Loucy (cell line): Measurements from ENCODE around the gene L3MBTL2.

Source experiments
- H2AFZ ChIP-seq: fragments of 200-600 bp; sonication (generic); 2 replicates; pipeline ENCODE4 v1.6.0; 2016; ENCODE audit warnings: antibody characterized with exemption, mild to moderate bottlenecking, low read length, moderate library complexity
- H3F3A ChIP-seq: fragments of 200-600 bp; 2 replicates; pipeline ENCODE4 v1.6.0; 2016; ENCODE audit warnings: antibody characterized with exemption, low read depth, mild to moderate bottlenecking
- H3K27me3 ChIP-seq: fragments of 200-600 bp; sonication (generic); 2 replicates; pipeline ENCODE4 v1.6.1; 2014; ENCODE audit warnings: low read length, mild to moderate bottlenecking; ENCODE audit not compliant: insufficient read depth, poor library complexity, severe bottlenecking
- H3K36me3 ChIP-seq: fragments of 200-600 bp; sonication (generic); 2 replicates; pipeline ENCODE4 v1.6.1; 2016; ENCODE audit warnings: low read length; ENCODE audit not compliant: insufficient read depth
- H3K4me1 ChIP-seq: fragments of 200-600 bp; sonication (generic); 2 replicates; pipeline ENCODE4 v1.5.1; 2014; ENCODE audit warnings: low read length, mild to moderate bottlenecking; ENCODE audit not compliant: insufficient read depth, poor library complexity, severe bottlenecking
- H3K4me2 ChIP-seq: fragments of 200-600 bp; sonication (generic); 2 replicates; pipeline ENCODE4 v1.6.0; 2014; ENCODE audit warnings: antibody characterized with exemption, low read length, low read depth, mild to moderate bottlenecking; ENCODE audit not compliant: poor library complexity, severe bottlenecking
- H3K4me3 ChIP-seq: fragments of 200-600 bp; sonication (generic); 2 replicates; pipeline ENCODE4 v1.5.1; 2014; ENCODE audit warnings: low read length, mild to moderate bottlenecking, mixed read lengths; ENCODE audit not compliant: poor library complexity, severe bottlenecking
- H3K79me2 ChIP-seq: fragments of 200-600 bp; sonication (generic); 2 replicates; pipeline ENCODE4 v1.6.1; 2014; ENCODE audit warnings: low read length; ENCODE audit not compliant: insufficient read depth
- H3K9ac ChIP-seq: fragments of 200-600 bp; sonication (generic); 2 replicates; pipeline ENCODE4 v1.6.0; 2014; ENCODE audit warnings: mild to moderate bottlenecking, low read depth, low read length, moderate library complexity; ENCODE audit not compliant: poor library complexity, severe bottlenecking
- H3K9me2 ChIP-seq: fragments of 200-600 bp; sonication (generic); replicated peaks from 2 replicates; pipeline ENCODE4 v1.6.1; 2016; ENCODE audit warnings: low read depth, low read length, mixed read lengths
- H3K9me3 ChIP-seq: fragments of 200-600 bp; sonication (generic); 2 replicates; pipeline ENCODE4 v1.6.1; 2014; ENCODE audit warnings: mild to moderate bottlenecking, antibody characterized with exemption, low read length, low read depth; ENCODE audit not compliant: insufficient read depth
- H4K20me1 ChIP-seq: fragments of 200-600 bp; sonication (generic); 2 replicates; pipeline ENCODE4 v1.6.0; 2014; ENCODE audit warnings: antibody characterized with exemption, low read length, mild to moderate bottlenecking; ENCODE audit not compliant: insufficient read depth, poor library complexity, severe bottlenecking
- CTCF ChIP-seq: fragments of 200-600 bp; sonication (generic); conservative IDR thresholded peaks from 2 replicates; pipeline ENCODE4 v1.5.1; 2014; ENCODE audit warnings: mild to moderate bottlenecking, antibody characterized with exemption, low read length
- EZH2phosphoT487 ChIP-seq: fragments of 200-600 bp; IDR thresholded peaks from 2 replicates; pipeline ENCODE4 v1.6.1; 2018; ENCODE audit warnings: antibody characterized with exemption, mild to moderate bottlenecking, moderate library complexity, borderline replicate concordance

Gene L3MBTL2

GRCh38 chr22:41245917-41246499, 40.9 kb downstream of the L3MBTL2 start:
- no peak overlapping the region for H3K4me2 ChIP-seq
- no peaks in the 10 kb centered on the region for H3K9me2 ChIP-seq
- no peak overlapping the region for H3K4me3 ChIP-seq
- H3K4me1 ChIP-seq, result no peaks in the 10 kb centered on the region
- H3K79me2 ChIP-seq, result no peaks in the 10 kb centered on the region
- peak; percentile 27; the same call in 1 of the 2 replicates for TF ChIP-seq CTCF
- TF ChIP-seq EZH2phosphoT487, result no peak
- no peaks in the 10 kb centered on the region for H3K27me3 ChIP-seq
- peaks cover 50% of the 10 kb centered on the region; the same call in 1 of the 2 replicates for H3K36me3 ChIP-seq
- H2AFZ ChIP-seq, result no peak overlapping the region
- H3K9ac ChIP-seq, result no peak overlapping the region
- no peaks in the 10 kb centered on the region for H3K9me3 ChIP-seq
- H4K20me1 ChIP-seq, result no peaks in the 10 kb centered on the region
- H3F3A ChIP-seq, result no peaks in the 10 kb centered on the region; the same call in 1 of the 2 replicates

- no peak for TF ChIP-seq CTCF
- no peak for TF ChIP-seq EZH2phosphoT487
- no peaks in the 10 kb centered on the region for H4K20me1 ChIP-seq
- no peaks in the 10 kb centered on the region for H3K79me2 ChIP-seq
- H2AFZ ChIP-seq, result no peak overlapping the region
- no peaks in the 10 kb centered on the region for H3K27me3 ChIP-seq
- no peaks in the 10 kb centered on the region for H3K9me2 ChIP-seq
- H3K4me3 ChIP-seq, result no peak overlapping the region
- peaks cover 64% of the 10 kb centered on the region; the same call in 1 of the 2 replicates for H3K36me3 ChIP-seq
- H3F3A ChIP-seq, result no peaks in the 10 kb centered on the region; the same call in 1 of the 2 replicates
- no peaks in the 10 kb centered on the region for H3K4me1 ChIP-seq
- H3K4me2 ChIP-seq, result no peak overlapping the region
- H3K9ac ChIP-seq, result no peak overlapping the region
- H3K9me3 ChIP-seq, result no peaks in the 10 kb centered on the region
Measured at GRCh38 chr22:41247703-41248102, 42.6 kb downstream of the L3MBTL2 start.

GRCh38 chr22:41248314-41248713, 43.2 kb downstream of the L3MBTL2 start:
- Histone ChIP-seq H3K27me3 (no peaks in the 10 kb centered on the region), H3K9me2 (no peaks in the 10 kb centered on the region), H3K79me2 (no peaks in the 10 kb centered on the region), H3K4me3 (no peak overlapping the region), H3F3A (no peaks in the 10 kb centered on the region; the same call in 1 of the 2 replicates), H4K20me1 (no peaks in the 10 kb centered on the region), H3K9ac (no peak overlapping the region), H3K9me3 (no peaks in the 10 kb centered on the region), H3K4me2 (no peak overlapping the region), H2AFZ (no peak overlapping the region), H3K4me1 (no peaks in the 10 kb centered on the region), H3K36me3 (peaks cover 70% of the 10 kb centered on the region; the same call in 1 of the 2 replicates)
- TF ChIP-seq CTCF (no peak), EZH2phosphoT487 (no peak)
